Loucy (cell line): Measurements from ENCODE around the gene PRKCG.

Experiments used
- EZH2phosphoT487 ChIP-seq: fragments of 200-600 bp; IDR thresholded peaks from 2 replicates; pipeline ENCODE4 v1.6.1; 2018; ENCODE audit warnings: antibody characterized with exemption, mild to moderate bottlenecking, moderate library complexity, borderline replicate concordance
- TF ChIP-seq, protein P1 (sequence below): fragments of 200-600 bp; sonication (generic); conservative IDR thresholded peaks from 2 replicates; pipeline ENCODE4 v1.5.1; 2014; ENCODE audit warnings: mild to moderate bottlenecking, antibody characterized with exemption, low read length

DNA sequence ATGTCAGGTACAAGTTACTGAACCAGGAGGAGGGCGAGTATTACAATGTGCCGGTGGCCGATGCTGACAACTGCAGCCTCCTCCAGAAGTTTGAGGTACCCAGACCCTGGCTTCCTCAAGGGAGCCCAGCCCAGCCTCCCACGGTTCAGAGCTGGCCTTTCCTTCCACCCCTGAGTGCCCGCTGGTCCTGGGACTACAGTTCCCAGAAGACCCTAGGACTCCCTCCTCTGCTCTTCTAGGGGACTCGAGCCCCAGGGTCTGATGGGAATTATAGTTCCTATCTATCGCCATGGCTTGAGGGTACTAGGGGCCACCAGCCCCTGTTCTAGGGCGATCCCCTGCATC, 11.0 kb downstream of the PRKCG start:
- TF ChIP-seq, protein P1, sequence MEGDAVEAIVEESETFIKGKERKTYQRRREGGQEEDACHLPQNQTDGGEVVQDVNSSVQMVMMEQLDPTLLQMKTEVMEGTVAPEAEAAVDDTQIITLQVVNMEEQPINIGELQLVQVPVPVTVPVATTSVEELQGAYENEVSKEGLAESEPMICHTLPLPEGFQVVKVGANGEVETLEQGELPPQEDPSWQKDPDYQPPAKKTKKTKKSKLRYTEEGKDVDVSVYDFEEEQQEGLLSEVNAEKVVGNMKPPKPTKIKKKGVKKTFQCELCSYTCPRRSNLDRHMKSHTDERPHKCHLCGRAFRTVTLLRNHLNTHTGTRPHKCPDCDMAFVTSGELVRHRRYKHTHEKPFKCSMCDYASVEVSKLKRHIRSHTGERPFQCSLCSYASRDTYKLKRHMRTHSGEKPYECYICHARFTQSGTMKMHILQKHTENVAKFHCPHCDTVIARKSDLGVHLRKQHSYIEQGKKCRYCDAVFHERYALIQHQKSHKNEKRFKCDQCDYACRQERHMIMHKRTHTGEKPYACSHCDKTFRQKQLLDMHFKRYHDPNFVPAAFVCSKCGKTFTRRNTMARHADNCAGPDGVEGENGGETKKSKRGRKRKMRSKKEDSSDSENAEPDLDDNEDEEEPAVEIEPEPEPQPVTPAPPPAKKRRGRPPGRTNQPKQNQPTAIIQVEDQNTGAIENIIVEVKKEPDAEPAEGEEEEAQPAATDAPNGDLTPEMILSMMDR = no peak
- no peak for TF ChIP-seq EZH2phosphoT487
